Measurements from ENCODE around the gene OR10V1. TPM values are rescaled to one million over a fixed set of nuclear protein-coding genes. Genes with fewer than 3 reads are reported as not detected.

Gene OR10V1
- total RNA-seq, 1 experiment from 2014 or later: not detected

DNA sequence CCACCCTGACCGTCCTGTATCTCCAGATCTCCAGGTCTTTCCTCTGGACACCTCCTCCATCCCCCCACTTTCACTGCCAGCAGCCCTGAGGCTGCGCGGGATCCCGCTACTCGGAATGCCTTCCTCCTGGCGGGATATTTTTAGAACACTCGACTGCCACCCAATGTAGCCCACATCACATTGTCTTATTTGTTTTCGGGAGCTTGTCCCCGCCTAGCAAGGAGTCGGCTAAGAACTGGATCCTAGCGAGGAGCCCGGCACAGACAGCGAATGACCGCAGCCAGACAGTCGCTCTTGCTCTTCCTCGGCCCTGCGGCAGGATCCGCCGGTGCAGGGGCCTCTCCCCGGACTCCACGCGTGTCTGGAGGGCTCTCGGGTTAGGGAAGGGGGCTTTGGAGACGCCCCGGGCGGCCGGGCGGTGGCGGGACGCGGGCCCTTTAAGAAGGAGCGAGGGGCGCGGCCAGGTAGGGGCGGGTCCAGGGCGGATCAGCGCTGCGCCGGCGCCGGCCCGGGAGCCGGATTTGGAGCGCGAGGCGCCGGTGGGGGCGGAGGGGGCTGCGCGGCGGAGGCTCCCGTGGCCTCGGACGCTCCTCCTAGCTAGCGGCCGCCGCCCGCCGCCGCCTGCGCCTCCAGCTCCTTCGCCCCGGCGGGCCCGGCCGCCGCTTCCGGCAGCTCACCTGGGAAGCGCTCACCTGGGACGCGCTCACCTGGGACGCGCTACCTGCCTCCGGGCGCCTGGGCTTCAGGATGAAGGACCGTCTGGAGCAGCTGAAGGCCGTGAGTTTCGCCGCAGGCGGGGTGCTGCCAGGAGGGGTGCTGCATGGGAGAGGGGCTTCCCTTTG, 41.4 kb upstream of the OR10V1 start, which contains the start of gene STX3:
STX3 (plus strand) TSS at position 518 of the 842 bp plus-strand sequence; CDS start at position 748, 230 bp downstream.
- BruUV-seq (replicated peaks): TSS peak; percentile 80
- no peaks in the 10 kb centered on the region for H3K9me3 ChIP-seq
- Mint-ChIP-seq H3K9me3 (ENCODE audit: unreplicated experiment) (no peaks in the 10 kb centered on the region), H3K4me3 (ENCODE audit: unreplicated experiment) (peak within 1 kb of the TSS; percentile 83), H3K4me1 (ENCODE audit: low read depth, unreplicated experiment) (peaks cover 20% of the 10 kb centered on the region), H3K36me3 (ENCODE audit: insufficient read depth, unreplicated experiment) (peaks cover 50% of the 10 kb centered on the region), H3K27me3 (ENCODE audit: insufficient read depth, unreplicated experiment) (no peaks in the 10 kb centered on the region), H3K27ac (ENCODE audit: unreplicated experiment) (peak within 1 kb of the TSS; percentile 98)
- CTCF ChIA-PET: interaction anchor here (0.7 to 2.0 kb wide), 15 partner anchors 17 to 204 kb away, joined by 3 to 13 read pairs (median 5); partner anchors contain the start of genes MRPL16, OSBP and PATL1
- intact Hi-C loops (cut with micrococcal nuclease; ENCODE audit: unreplicated experiment): loop anchor here (1.0 to 10.0 kb wide), 7 partner anchors 21 to 580 kb away; partner anchors contain the start of gene DTX4
- DNase-seq: peak; percentile 74 to 88
- H3K4me1 ChIP-seq: peaks cover 32% of the 10 kb centered on the region
- POLR2A ChIA-PET: interaction anchor here (0.5 to 4.0 kb wide), 10 partner anchors 10 to 140 kb away, joined by 3 to 18 read pairs (median 3); partner anchors contain the start of genes MRPL16, OSBP and PATL1
- H3K4me3 ChIP-seq (ENCODE audit: low read depth, low read length): peak within 1 kb of the TSS; percentile 96
- TF ChIP-seq, protein P1, sequence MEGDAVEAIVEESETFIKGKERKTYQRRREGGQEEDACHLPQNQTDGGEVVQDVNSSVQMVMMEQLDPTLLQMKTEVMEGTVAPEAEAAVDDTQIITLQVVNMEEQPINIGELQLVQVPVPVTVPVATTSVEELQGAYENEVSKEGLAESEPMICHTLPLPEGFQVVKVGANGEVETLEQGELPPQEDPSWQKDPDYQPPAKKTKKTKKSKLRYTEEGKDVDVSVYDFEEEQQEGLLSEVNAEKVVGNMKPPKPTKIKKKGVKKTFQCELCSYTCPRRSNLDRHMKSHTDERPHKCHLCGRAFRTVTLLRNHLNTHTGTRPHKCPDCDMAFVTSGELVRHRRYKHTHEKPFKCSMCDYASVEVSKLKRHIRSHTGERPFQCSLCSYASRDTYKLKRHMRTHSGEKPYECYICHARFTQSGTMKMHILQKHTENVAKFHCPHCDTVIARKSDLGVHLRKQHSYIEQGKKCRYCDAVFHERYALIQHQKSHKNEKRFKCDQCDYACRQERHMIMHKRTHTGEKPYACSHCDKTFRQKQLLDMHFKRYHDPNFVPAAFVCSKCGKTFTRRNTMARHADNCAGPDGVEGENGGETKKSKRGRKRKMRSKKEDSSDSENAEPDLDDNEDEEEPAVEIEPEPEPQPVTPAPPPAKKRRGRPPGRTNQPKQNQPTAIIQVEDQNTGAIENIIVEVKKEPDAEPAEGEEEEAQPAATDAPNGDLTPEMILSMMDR (IDR thresholded peaks at IDR 0.05; ENCODE audit: insufficient read depth in 1 of 2, low read depth in 1 of 2, low read length in 1 of 2, severe bottlenecking in 1 of 2, unreplicated experiment in 1 of 2): no peak
- H3K36me3 ChIP-seq (ENCODE audit: control insufficient read depth, insufficient read depth, low read length): peaks cover 1% of the 10 kb centered on the region; the same call in 1 of the 2 replicates
- no peaks in the 10 kb centered on the region for H3K27me3 ChIP-seq (replicated peaks; ENCODE audit: control insufficient read depth, insufficient read depth, low read length)

DNA sequence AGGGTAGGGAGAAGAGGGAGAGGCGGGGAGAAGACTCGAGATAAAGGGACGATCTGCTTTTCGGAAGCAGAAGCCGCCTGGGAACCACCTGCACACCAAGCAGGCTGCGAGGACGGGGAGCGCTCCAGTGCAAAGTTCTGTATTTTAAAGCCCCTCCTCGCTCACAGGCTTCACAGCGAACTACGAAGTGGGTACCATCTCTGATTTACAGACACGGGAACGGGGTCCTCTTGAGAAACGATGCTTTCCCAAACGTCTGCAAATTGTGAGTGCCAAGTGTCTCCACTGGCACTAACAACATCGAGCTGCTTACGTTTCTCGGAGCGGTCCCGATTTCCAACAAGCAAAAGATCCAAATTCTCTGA, 40.8 kb upstream of the OR10V1 start:
- POLR2A ChIA-PET: interaction anchor here (0.9 to 4.0 kb wide), 5 partner anchors 22 to 139 kb away, joined by 3 to 18 read pairs (median 6); partner anchors contain the start of genes MRPL16, OSBP and PATL1
- H3K4me3 Mint-ChIP-seq (ENCODE audit: unreplicated experiment): peak overlapping the region; percentile 83
- Histone ChIP-seq H3K9me3 (no peaks in the 10 kb centered on the region), H3K27me3 (replicated peaks; ENCODE audit: control insufficient read depth, insufficient read depth, low read length) (no peaks in the 10 kb centered on the region), H3K36me3 (ENCODE audit: control insufficient read depth, insufficient read depth, low read length) (peaks cover 1% of the 10 kb centered on the region; the same call in 1 of the 2 replicates), H3K4me3 (ENCODE audit: low read depth, low read length) (peak overlapping the region; percentile 96), H3K4me1 (peaks cover 32% of the 10 kb centered on the region)
- no peaks in the 10 kb centered on the region for H3K9me3 Mint-ChIP-seq (ENCODE audit: unreplicated experiment)
- peak in 1 of 2 experiments; percentile 35 for DNase-seq
- intact Hi-C loops (cut with micrococcal nuclease; ENCODE audit: unreplicated experiment): loop anchor here (1.0 to 10.0 kb wide), 6 partner anchors 22 to 580 kb away; partner anchors contain the start of gene DTX4
- TF ChIP-seq, protein P1 (IDR thresholded peaks at IDR 0.05; ENCODE audit: insufficient read depth in 1 of 2, low read depth in 1 of 2, low read length in 1 of 2, severe bottlenecking in 1 of 2, unreplicated experiment in 1 of 2): no peak
- peak overlapping the region; percentile 53 for H3K27ac Mint-ChIP-seq (ENCODE audit: unreplicated experiment)
- CTCF ChIA-PET: interaction anchor here (1.0 to 2.0 kb wide), 7 partner anchors 18 to 139 kb away, joined by 3 to 13 read pairs (median 5); partner anchors contain the start of genes MRPL16 and OSBP
- H3K36me3 Mint-ChIP-seq (ENCODE audit: insufficient read depth, unreplicated experiment): peaks cover 44% of the 10 kb centered on the region
- H3K27me3 Mint-ChIP-seq (ENCODE audit: insufficient read depth, unreplicated experiment): no peaks in the 10 kb centered on the region
- BruUV-seq (replicated peaks): no TSS peak
- peaks cover 20% of the 10 kb centered on the region for H3K4me1 Mint-ChIP-seq (ENCODE audit: low read depth, unreplicated experiment)
